Stimulated activated CD4-positive, alpha-beta T cell treated with anti-CD3 and anti-CD28 coated beads, Interleukin-2, amount 100 ng/mL, for 24 hours (primary cell): ENCODE data around the gene SNRNP70.
A peak's percentile ranks its signal among the peaks of the same experiment; 100 is the strongest.

Experiments used
- DNase-seq, 2 donors: peaks; one replicate each; pipeline ENCODE4 v3.0.0-alpha.2; 2020

The SNRNP70 gene

DNA sequence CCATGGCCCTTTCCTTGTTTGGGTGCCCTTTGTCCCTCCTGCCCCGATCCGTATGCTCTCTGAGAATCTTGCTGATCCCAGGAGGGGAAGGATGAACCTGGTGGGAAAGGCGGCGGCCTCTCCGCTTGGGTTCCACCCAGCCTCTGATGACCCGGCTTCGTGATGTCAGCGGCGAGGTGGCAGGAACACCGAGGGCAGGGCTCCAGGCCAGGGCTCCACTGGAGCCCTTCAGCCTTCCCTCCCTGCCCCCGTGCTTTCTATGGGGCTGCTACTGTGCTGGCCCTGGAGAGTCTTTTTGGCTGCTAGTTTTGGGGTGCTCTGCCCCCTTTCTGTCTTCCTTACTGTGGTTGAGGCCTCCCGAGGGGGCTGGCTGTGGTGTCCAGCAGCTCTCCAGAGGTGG, 17.1 kb downstream of the SNRNP70 start:
- no peak for DNase-seq

DNA sequence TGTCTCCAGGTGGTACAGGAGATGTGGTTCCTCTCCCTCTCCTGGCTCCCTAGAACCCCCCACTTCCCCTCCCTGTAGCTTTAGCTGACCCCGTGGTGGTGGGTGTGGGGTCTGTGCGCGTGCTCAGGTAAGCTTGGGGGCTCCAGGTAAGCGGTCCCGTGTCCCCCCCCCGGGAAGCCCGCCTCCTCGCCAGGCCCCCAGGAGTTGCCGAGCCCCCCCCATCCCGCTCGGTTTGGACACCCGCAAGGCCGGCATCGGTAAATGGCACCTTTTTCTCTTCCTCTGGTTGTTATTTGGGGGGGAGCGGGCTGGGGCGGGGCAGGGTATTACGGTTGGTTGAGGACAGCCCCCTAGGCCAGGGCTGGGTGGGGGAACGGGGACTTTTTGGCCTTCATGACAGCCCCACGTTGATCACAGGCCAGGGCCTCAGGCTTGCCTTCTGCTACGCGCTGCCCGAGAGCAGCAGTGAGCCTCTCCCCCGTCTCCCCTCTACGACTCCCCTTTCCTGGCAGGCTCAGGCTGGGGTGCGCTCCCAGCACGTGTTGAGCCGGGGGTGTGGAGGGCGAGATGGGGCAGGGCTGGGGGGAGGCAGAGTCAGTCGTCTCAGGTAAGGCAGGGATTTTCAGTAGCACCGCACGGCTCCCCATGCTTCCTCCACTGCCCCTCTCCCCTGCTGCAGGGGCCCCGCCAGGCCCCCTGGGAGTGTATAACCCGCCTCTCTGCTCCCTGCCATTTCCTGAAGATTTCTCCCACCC, 18.3 kb downstream of the SNRNP70 start:
- DNase-seq: no peak

DNA sequence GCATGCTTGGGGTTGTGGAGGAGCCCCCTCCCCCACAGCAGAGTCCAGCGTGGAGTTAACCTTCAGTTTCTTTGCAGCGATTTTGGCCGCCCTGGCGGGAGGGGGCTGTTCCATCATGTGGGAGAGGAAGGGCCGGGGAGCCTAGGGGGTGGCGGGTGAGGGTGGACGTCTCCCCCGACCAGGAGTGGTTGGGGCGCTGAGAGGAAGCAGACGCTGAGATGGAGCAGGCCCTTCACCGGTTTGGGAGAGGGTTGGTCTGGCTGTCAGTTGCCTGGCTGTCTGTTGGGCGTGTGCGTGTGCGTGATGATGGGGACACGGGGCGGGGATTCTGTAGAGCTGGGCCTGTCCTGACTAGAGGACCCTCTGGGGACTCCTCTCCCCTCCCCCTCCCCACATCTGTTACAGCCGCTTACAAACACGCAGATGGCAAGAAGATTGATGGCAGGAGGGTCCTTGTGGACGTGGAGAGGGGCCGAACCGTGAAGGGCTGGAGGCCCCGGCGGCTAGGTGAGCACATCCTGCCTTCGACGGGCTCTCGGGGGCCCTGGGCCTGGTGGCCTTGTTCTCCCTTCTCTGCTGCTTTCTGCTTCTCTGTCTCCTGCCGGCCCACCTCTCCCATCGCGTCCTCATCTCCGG, 19.1 kb downstream of the SNRNP70 start:
- no peak for DNase-seq

- peak; percentile 75 to 78 for DNase-seq
Observed at GRCh38 chr19:49106648-49107135, 21.4 kb downstream of the SNRNP70 start.

GRCh38 chr19:49107625-49108459, 22.6 kb downstream of the SNRNP70 start:
- DNase-seq: no peak

DNA sequence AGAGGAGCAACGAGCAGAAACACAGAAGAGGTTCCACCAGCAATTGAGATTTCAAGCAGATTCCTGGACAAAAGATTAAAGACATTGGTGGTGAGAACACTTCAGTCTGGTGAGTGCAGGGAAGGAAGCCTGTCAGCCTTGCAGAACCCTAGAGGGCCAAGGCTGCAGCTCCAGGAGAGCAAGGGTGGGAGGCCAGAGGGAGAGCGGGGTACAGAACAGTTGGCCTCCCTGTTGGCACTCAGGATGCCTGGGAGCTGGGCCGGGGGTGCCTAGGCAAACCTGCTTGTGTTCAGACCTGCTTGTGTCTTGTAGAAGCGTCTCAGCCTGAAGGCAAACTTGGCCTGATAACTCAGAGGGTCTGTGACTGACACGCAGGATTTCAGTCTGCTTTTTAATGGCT, 23.8 kb downstream of the SNRNP70 start:
- DNase-seq: no peak

DNA sequence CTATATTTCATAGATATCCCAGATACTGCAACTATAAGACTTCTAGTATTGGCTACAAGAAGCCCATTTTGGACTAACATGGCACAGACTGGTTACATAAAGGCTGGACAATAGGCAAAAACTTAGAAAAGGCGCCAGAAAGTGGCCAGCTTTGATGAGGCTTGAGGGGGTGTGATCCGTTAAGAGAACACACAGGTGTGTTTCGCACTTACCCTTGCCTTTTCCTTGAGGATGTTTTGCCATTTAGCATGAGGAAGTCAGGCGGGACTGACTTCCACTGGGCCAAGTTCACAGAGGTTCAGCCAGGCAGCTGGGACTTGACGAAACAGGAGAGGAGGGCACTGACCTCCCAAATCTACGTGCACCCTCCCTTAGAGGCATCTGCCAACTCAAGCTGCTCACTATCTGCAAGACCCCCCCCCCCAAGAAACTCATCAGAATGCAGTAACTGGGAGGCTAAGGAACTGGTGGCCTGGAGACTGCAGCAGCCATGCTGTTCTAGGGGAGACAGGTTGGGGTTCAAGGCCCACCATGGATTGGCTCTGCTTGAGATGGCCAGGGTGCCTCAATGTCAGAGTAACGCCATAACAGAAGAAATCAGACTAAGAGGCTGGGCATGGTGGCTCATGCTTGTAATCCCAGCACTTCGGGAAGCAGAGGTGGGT, 24.4 kb downstream of the SNRNP70 start:
- no peak for DNase-seq

DNA sequence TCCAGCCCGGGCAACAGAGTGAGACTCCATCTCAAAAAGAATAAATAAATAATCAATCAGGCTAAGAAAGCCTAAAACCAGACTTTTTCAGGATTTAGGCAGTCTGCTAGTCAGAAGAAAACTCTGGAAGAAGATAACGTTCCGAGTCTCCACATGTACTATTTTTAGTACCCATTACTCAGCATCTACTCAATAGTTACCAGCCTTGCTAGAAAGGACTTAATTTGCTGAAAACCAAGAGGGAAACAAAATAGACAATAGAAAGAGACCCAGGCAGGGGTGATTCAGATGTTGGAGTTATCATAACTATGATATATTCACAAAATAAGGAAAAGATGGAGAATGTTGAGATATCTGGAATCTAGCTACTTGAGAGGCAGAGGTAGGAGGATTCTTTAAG, 25.3 kb downstream of the SNRNP70 start:
- no peak for DNase-seq

DNA sequence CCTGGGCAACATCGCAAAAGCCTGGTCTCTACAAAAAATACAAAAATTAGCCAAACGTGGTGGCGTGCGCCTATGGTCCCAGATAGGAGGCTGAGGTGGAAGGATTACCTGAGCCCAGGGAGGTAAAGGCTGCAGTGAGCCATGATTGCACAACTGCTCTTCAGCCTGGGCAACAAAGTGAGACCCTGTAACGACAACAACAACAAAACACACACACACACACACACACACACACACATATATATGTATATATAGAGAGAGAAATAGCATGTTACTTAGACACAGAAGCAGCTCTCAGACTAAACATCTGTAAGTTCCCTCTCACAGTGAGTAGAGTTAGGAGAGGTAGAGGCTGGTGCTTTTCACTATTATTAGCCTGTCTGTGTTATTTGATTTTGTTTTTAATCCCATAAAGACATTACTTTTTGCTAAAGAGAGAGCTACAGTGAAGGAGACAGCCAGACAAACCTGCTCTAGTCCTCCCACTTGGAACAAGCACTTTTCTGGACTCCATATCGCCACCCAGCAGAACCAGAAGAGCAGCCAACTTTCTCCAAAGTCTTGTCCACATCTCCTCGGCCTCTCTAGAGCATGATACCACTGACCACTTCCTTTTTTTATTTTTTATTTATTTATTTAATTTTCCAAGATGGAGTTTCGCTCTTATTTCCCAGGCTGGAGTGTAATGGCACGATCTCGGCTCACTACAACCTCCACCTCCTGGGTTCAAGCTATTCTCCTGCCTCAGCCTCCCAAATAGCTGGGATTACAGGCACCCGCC, 26.2 kb downstream of the SNRNP70 start:
- DNase-seq: no peak

GRCh38 chr19:49113762-49114629, 28.7 kb downstream of the SNRNP70 start, which contains the start of gene LIN7B:
LIN7B (plus strand) TSS chr19:49114370; CDS start chr19:49114405, 35 bp downstream.
- peak; percentile 70 to 75 for DNase-seq

DNA sequence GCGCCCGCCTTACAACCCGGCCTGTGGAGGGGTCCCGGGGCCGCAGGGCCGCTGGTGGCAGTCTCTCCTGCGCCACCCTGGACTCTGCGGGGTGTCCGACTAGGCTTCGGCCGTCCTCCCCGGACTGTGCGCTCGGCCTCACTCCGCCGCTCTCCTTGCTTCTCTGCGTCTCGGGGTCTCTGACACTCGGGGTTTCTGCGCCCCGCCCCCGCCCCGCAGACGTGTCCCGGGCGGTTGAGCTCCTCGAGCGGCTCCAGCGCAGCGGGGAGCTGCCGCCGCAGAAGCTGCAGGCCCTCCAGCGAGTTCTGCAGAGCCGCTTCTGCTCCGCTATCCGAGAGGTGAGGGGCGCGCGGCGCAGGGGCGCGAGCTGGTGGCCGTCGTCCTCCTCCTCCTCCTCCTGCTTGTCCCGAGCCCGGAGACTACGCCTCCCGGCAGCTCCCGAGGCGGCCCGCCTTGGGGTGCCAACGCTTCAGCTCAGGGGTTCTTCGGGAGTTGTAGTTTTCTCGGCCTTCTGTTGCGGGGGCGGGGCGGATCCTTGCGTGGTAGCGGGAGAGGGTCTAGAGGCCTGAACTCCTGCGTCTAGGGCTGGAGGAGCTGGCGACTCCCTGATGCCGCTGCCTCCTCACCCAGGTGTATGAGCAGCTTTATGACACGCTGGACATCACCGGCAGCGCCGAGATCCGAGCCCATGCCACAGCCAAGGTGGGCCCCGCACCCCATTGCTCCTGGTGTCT, 29.5 kb downstream of the SNRNP70 start:
- peak; percentile 58 to 68 for DNase-seq

GRCh38 chr19:49116544-49116943, 31.3 kb downstream of the SNRNP70 start:
- DNase-seq: no peak

DNA sequence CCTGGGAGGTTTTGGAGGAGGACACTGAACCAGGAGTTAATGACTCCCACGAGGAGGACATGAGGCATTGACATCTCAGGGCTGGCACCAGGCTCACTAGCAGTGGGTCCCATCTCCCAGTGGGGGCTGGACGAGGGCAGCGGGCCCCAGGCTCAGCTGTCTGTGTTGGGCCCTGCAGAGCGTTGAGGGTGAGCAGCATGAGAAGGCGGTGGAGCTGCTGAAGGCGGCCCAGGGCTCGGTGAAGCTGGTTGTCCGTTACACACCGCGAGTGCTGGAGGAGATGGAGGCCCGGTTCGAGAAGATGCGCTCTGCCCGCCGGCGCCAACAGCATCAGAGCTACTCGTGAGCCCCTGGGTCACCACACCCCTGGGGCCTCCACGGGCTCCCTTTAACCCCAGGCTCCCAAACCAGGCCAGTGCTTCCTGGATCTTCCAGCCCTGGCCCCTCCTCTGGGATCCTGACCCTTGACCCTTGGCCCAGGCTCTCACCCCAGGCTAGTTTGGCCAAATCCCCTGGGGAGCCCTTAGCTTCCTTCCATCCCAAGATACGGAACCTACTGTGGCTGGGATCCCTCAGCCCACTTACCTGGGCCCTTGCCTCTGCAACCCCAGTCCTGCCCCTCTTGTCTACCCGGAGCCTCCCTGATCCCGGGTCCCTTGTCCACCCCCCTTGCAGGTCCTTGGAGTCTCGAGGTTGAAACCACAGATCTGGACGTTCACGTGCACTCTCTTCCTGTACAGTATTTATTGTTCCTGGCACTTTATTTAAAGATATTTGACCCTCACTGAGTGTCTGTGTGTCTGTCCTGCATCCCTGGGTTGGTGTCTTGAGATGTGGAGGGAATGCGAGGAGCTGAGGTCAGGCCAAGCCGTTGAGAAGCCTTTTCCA, 32.7 kb downstream of the SNRNP70 start:
- DNase-seq: no peak

- DNase-seq: peak; percentile 94 to 96
Observed at GRCh38 chr19:49118565-49119410, 33.5 kb downstream of the SNRNP70 start, which contains the start of gene C19orf73. C19orf73 (minus strand) TSS chr19:49119143; CDS start chr19:49119022, 121 bp downstream.

GRCh38 chr19:49119411-49120324, 34.4 kb downstream of the SNRNP70 start, which contains the start of gene PPFIA3:
PPFIA3 (plus strand) TSS chr19:49119544; CDS start chr19:49127874, 8,330 bp downstream.
- DNase-seq: peak in 1 of 2 donors; percentile 37

DNA sequence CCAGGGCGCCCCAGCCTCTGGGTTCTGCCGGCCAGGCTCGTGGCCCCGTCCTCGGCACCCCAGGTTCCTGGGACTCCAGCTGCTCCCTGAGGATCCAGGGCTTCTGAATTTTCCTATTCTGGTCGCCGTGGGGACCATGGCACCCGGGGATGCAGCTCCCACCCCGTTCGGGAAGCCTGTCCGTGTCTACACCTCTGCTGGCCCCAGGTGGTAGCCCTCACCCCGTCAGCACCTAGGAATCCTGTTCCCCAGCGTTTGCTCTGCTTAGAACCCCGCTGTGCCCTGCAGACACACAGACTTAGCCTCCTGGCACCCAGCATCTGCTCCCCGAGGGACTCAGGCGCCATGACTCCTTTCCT, 35.1 kb downstream of the SNRNP70 start:
- DNase-seq: no peak

GRCh38 chr19:49120868-49121267, 35.6 kb downstream of the SNRNP70 start:
- DNase-seq: no peak
